Tibial nerve (tissue), 4 donors: ENCODE data around the gene OR2V1. TPM values are rescaled to one million over a fixed set of nuclear protein-coding genes. Genes with fewer than 3 reads are reported as not detected.
"Not testable (repeated sequence)": the region's sequence is repeated elsewhere in the genome, so short reads cannot be mapped to it uniquely, and the experiment has no call there.

ENCODE experiments used
- DNase-seq, 2 donors: peaks; one replicate each; pipeline ENCODE4 v3.0.0-alpha.2; 2019; ENCODE audit warnings: low spot score in 2 of 2
- H3K27ac ChIP-seq, 4 donors: fragments of 200-600 bp; sonication (generic) in 3 of 4; one replicate each; pipeline ENCODE4 v1.5.1; 2017 to 2019; ENCODE audit warnings: mild to moderate bottlenecking in 1 of 4
- H3K27me3 ChIP-seq, 2 donors: fragments of 200-600 bp; sonication (generic) in 1 of 2; one replicate each; pipeline versions ENCODE4 v1.5.1 to v1.6.0; 2017 to 2019
- H3K36me3 ChIP-seq, 3 donors: fragments of 200-600 bp; sonication (generic); one replicate each; pipeline ENCODE4 v1.5.1; 2018 to 2019
- H3K4me1 ChIP-seq, 4 donors: fragments of 200-600 bp; sonication (generic) in 3 of 4; one replicate each; pipeline ENCODE4 v1.5.1; 2017 to 2019
- H3K4me3 ChIP-seq, 4 donors: fragments of 200-600 bp; sonication (generic) in 3 of 4; one replicate each; pipeline ENCODE4 v1.5.1; 2017 to 2019; ENCODE audit warnings: mild to moderate bottlenecking in 1 of 4, moderate library complexity in 1 of 4
- H3K9me3 ChIP-seq, 4 donors: fragments of 200-600 bp; sonication (generic) in 3 of 4; one replicate each; pipeline ENCODE4 v1.5.1; 2017 to 2019
- CTCF ChIP-seq, 5 experiments: fragments of 200-600 bp in 3 of 5; fragments of 450-650 bp in 2 of 5; sonication (generic) in 3 of 5; IDR thresholded peaks; one replicate each; pipeline ENCODE4 v1.5.1; 2016 to 2019; ENCODE audit warnings: antibody characterized with exemption in 5 of 5, mild to moderate bottlenecking in 3 of 5, moderate library complexity in 2 of 5
- EP300 ChIP-seq, 2 donors: sonication (generic); formaldehyde crosslinking; IDR thresholded peaks; one replicate each; pipeline ENCODE4 v1.6.1; 2017; ENCODE audit warnings: antibody characterized with exemption in 2 of 2, mild to moderate bottlenecking in 1 of 2
- POLR2A ChIP-seq, 2 donors: fragments of 450-650 bp; IDR thresholded peaks; one replicate each; pipeline ENCODE4 v1.6.1; 2017; ENCODE audit warnings: antibody characterized with exemption in 2 of 2, mild to moderate bottlenecking in 2 of 2, moderate library complexity in 2 of 2
- WGBS, 2 donors: methylation state at CpG; one replicate each; pipeline ENCODE4 v1.1.5; 2018; 5-methylcytosine and 5-hydroxymethylcytosine counted together
- total RNA-seq, 4 donors: library from RNA; depleted of rRNA; stranded (reverse); fragments of >200 nt; gene quantifications; one replicate each; pipeline ENCODE4 v1.1.0, GENCODE V29; 2016

OR2V1 gene
- total RNA-seq, 4 donors from 2014 or later: not detected

- WGBS, 2 donors: 81 to 82% methylated on average over 11 of the region's 11 CpGs
- H3K27me3 ChIP-seq: peaks cover 2 to 6% of the 10 kb centered on the region in 2 donors
- H3K36me3 ChIP-seq: no peaks in the 10 kb centered on the region
- peaks cover 0 to 7% (median 0%) of the 10 kb centered on the region in 4 donors for H3K9me3 ChIP-seq
- no peaks in the 10 kb centered on the region for H3K4me1 ChIP-seq
- no peak overlapping the region for H3K4me3 ChIP-seq
- TF ChIP-seq POLR2A (IDR thresholded peaks at IDR 0.05): no peak
- no peak for TF ChIP-seq EP300 (IDR thresholded peaks at IDR 0.05)
- no peak for TF ChIP-seq CTCF (IDR thresholded peaks at IDR 0.05)
- no peak overlapping the region for H3K27ac ChIP-seq
- DNase-seq: no peak
Observed at GRCh38 chr5:181131514-181131913, 545 bp upstream of the OR2V1 start.

- H3K9me3 ChIP-seq, H3K27ac ChIP-seq, H3K4me1 ChIP-seq, DNase-seq, H3K4me3 ChIP-seq, H3K36me3 ChIP-seq, H3K27me3 ChIP-seq: not testable (repeated sequence)
- 63 to 74% methylated on average over 8 to 9 of the region's 9 CpGs for WGBS, 2 donors
Observed at GRCh38 chr5:181130081-181130480, 888 bp downstream of the OR2V1 start.

GRCh38 chr5:181129601-181130000, 1.4 kb downstream of the OR2V1 start:
- H3K4me3 ChIP-seq: no peak overlapping the region
- H3K4me1 ChIP-seq: no peaks in the 10 kb centered on the region
- no peaks in the 10 kb centered on the region for H3K36me3 ChIP-seq
- TF ChIP-seq EP300 (IDR thresholded peaks at IDR 0.05) (no peak), POLR2A (IDR thresholded peaks at IDR 0.05) (no peak), CTCF (IDR thresholded peaks at IDR 0.05) (no peak)
- H3K27me3 ChIP-seq: peaks cover 2 to 6% of the 10 kb centered on the region in 2 donors
- WGBS, 2 donors: 52 to 55% methylated on average over 7 of the region's 7 CpGs
- no peak for DNase-seq
- no peak overlapping the region for H3K27ac ChIP-seq
- H3K9me3 ChIP-seq: peaks cover 0 to 5% (median 0%) of the 10 kb centered on the region in 4 donors

- 67% methylated on average over 15 of the region's 15 CpGs for WGBS, 2 donors
- TF ChIP-seq CTCF (IDR thresholded peaks at IDR 0.05): no peak
- no peak for TF ChIP-seq EP300 (IDR thresholded peaks at IDR 0.05)
- TF ChIP-seq POLR2A (IDR thresholded peaks at IDR 0.05): no peak
- DNase-seq: no peak
- Histone ChIP-seq H3K27me3 (peaks cover 2 to 8% of the 10 kb centered on the region in 2 donors), H3K9me3 (no peaks in the 10 kb centered on the region), H3K36me3 (no peaks in the 10 kb centered on the region), H3K27ac (no peak overlapping the region), H3K4me1 (no peaks in the 10 kb centered on the region), H3K4me3 (no peak overlapping the region)
Observed at GRCh38 chr5:181127907-181128626, 2.9 kb downstream of the OR2V1 start.

- H3K4me3 ChIP-seq: no peak overlapping the region
Observed at GRCh38 chr5:181127456-181127855, 3.5 kb downstream of the OR2V1 start.

More at GRCh38 chr5:181127456-181127855, 3.5 kb downstream of the OR2V1 start:
- Histone ChIP-seq H3K27me3 (peaks cover 2 to 10% of the 10 kb centered on the region in 2 donors), H3K4me1 (no peaks in the 10 kb centered on the region), H3K27ac (no peak overlapping the region), H3K36me3 (no peaks in the 10 kb centered on the region), H3K9me3 (no peaks in the 10 kb centered on the region)
- no peak for DNase-seq
- TF ChIP-seq CTCF (IDR thresholded peaks at IDR 0.05) (no peak), POLR2A (IDR thresholded peaks at IDR 0.05) (no peak), EP300 (IDR thresholded peaks at IDR 0.05) (no peak)
- WGBS, 2 donors: 85 to 91% methylated on average over 10 of the region's 10 CpGs
